Measurements from ENCODE around the gene CSTF1.

The CSTF1 gene

GRCh38 chr20:56392132-56392880 lies at the start of gene CSTF1, which contains the start of gene AURKA:
Gene CSTF1 (plus strand): TSS chr20:56392645. CDS start chr20:56395553, 2,908 bp downstream.
Gene AURKA (minus strand): TSS chr20:56392215. CDS start chr20:56388197, 4,018 bp downstream.
- Mint-ChIP-seq H3K36me3 (ENCODE audit: low read depth) (peaks cover 56% of the 10 kb centered on the region), H3K9me3 (no peaks in the 10 kb centered on the region), H3K27ac (no peak within 1 kb of the TSS), H3K27me3 (no peaks in the 10 kb centered on the region), H3K4me3 (no peak within 1 kb of the TSS), H3K4me1 (ENCODE audit: low read depth) (peaks cover 34% of the 10 kb centered on the region)
- peak; percentile 99 for DNase-seq

GRCh38 chr20:56342783-56343182 lies 49.7 kb upstream of the CSTF1 start:
- no peak for DNase-seq
- H3K27ac Mint-ChIP-seq: no peak overlapping the region
- no peaks in the 10 kb centered on the region for H3K9me3 Mint-ChIP-seq
- H3K36me3 Mint-ChIP-seq (ENCODE audit: low read depth): no peaks in the 10 kb centered on the region
- no peak overlapping the region for H3K4me3 Mint-ChIP-seq
- H3K27me3 Mint-ChIP-seq: peaks cover 88% of the 10 kb centered on the region
- H3K4me1 Mint-ChIP-seq (ENCODE audit: low read depth): peaks cover 9% of the 10 kb centered on the region

- Mint-ChIP-seq H3K36me3 (ENCODE audit: low read depth) (no peaks in the 10 kb centered on the region), H3K4me1 (ENCODE audit: low read depth) (peaks cover 9% of the 10 kb centered on the region), H3K9me3 (no peaks in the 10 kb centered on the region), H3K27me3 (peaks cover 84% of the 10 kb centered on the region), H3K4me3 (no peak overlapping the region), H3K27ac (no peak overlapping the region)
- DNase-seq: peak; percentile 63
Observed at GRCh38 chr20:56343861-56344381, 48.5 kb upstream of the CSTF1 start.

- Mint-ChIP-seq H3K27ac (no peak overlapping the region), H3K36me3 (ENCODE audit: low read depth) (no peaks in the 10 kb centered on the region), H3K4me3 (no peak overlapping the region), H3K4me1 (ENCODE audit: low read depth) (peaks cover 9% of the 10 kb centered on the region), H3K9me3 (no peaks in the 10 kb centered on the region), H3K27me3 (peaks cover 70% of the 10 kb centered on the region)
- no peak for DNase-seq
Observed at GRCh38 chr20:56345911-56346310, 46.5 kb upstream of the CSTF1 start.

GRCh38 chr20:56347628-56348304 lies 44.7 kb upstream of the CSTF1 start:
- no peak for DNase-seq
- Mint-ChIP-seq H3K36me3 (ENCODE audit: low read depth) (no peaks in the 10 kb centered on the region), H3K27ac (no peak overlapping the region), H3K9me3 (no peaks in the 10 kb centered on the region), H3K4me3 (no peak overlapping the region), H3K27me3 (peaks cover 56% of the 10 kb centered on the region), H3K4me1 (ENCODE audit: low read depth) (peaks cover 9% of the 10 kb centered on the region)

GRCh38 chr20:56348305-56348693 lies 44.1 kb upstream of the CSTF1 start:
- peaks cover 50% of the 10 kb centered on the region for H3K27me3 Mint-ChIP-seq
- DNase-seq: no peak
- H3K4me1 Mint-ChIP-seq (ENCODE audit: low read depth): peaks cover 7% of the 10 kb centered on the region
- H3K36me3 Mint-ChIP-seq (ENCODE audit: low read depth): no peaks in the 10 kb centered on the region
- H3K27ac Mint-ChIP-seq: no peak overlapping the region
- H3K9me3 Mint-ChIP-seq: no peaks in the 10 kb centered on the region
- H3K4me3 Mint-ChIP-seq: no peak overlapping the region

GRCh38 chr20:56348746-56349145 lies 43.7 kb upstream of the CSTF1 start:
- H3K36me3 Mint-ChIP-seq (ENCODE audit: low read depth): no peaks in the 10 kb centered on the region
- peaks cover 46% of the 10 kb centered on the region for H3K27me3 Mint-ChIP-seq
- H3K27ac Mint-ChIP-seq: no peak overlapping the region
- no peaks in the 10 kb centered on the region for H3K9me3 Mint-ChIP-seq
- no peak for DNase-seq
- H3K4me1 Mint-ChIP-seq (ENCODE audit: low read depth): peaks cover 4% of the 10 kb centered on the region
- H3K4me3 Mint-ChIP-seq: no peak overlapping the region

- no peak overlapping the region for H3K27ac Mint-ChIP-seq
- H3K9me3 Mint-ChIP-seq: no peaks in the 10 kb centered on the region
- no peak overlapping the region for H3K4me3 Mint-ChIP-seq
- H3K36me3 Mint-ChIP-seq (ENCODE audit: low read depth): no peaks in the 10 kb centered on the region
- no peak for DNase-seq
- H3K27me3 Mint-ChIP-seq: peaks cover 26% of the 10 kb centered on the region
- H3K4me1 Mint-ChIP-seq (ENCODE audit: low read depth): no peaks in the 10 kb centered on the region
Observed at GRCh38 chr20:56350842-56351241, 41.6 kb upstream of the CSTF1 start.

- peaks cover 16% of the 10 kb centered on the region for H3K27me3 Mint-ChIP-seq
- no peaks in the 10 kb centered on the region for H3K36me3 Mint-ChIP-seq (ENCODE audit: low read depth)
- no peaks in the 10 kb centered on the region for H3K9me3 Mint-ChIP-seq
- H3K27ac Mint-ChIP-seq: no peak overlapping the region
- DNase-seq: no peak
- no peak overlapping the region for H3K4me3 Mint-ChIP-seq
- H3K4me1 Mint-ChIP-seq (ENCODE audit: low read depth): no peaks in the 10 kb centered on the region
Observed at GRCh38 chr20:56352345-56353055, 39.9 kb upstream of the CSTF1 start.

- Mint-ChIP-seq H3K9me3 (no peaks in the 10 kb centered on the region), H3K27ac (no peak overlapping the region), H3K4me3 (no peak overlapping the region), H3K4me1 (ENCODE audit: low read depth) (peaks cover 3% of the 10 kb centered on the region), H3K27me3 (peaks cover 9% of the 10 kb centered on the region), H3K36me3 (ENCODE audit: low read depth) (no peaks in the 10 kb centered on the region)
- no peak for DNase-seq
Observed at GRCh38 chr20:56353356-56353755, 39.1 kb upstream of the CSTF1 start.

- no peaks in the 10 kb centered on the region for H3K9me3 Mint-ChIP-seq
- no peak overlapping the region for H3K27ac Mint-ChIP-seq
- no peaks in the 10 kb centered on the region for H3K36me3 Mint-ChIP-seq (ENCODE audit: low read depth)
- H3K4me1 Mint-ChIP-seq (ENCODE audit: low read depth): peaks cover 21% of the 10 kb centered on the region
- H3K4me3 Mint-ChIP-seq: peak overlapping the region; percentile 69
- no peaks in the 10 kb centered on the region for H3K27me3 Mint-ChIP-seq
- no peak for DNase-seq
Observed at GRCh38 chr20:56358070-56358469, 34.4 kb upstream of the CSTF1 start.

- Mint-ChIP-seq H3K27me3 (no peaks in the 10 kb centered on the region), H3K36me3 (ENCODE audit: low read depth) (no peaks in the 10 kb centered on the region), H3K4me3 (peak within 1 kb of the TSS; percentile 85), H3K27ac (peak within 1 kb of the TSS; percentile 69), H3K4me1 (ENCODE audit: low read depth) (peaks cover 21% of the 10 kb centered on the region), H3K9me3 (no peaks in the 10 kb centered on the region)
- peak; percentile 87 for DNase-seq
Observed at GRCh38 chr20:56358600-56359211, 33.7 kb upstream of the CSTF1 start, which contains the start of gene FAM210B. Gene FAM210B (plus strand): TSS chr20:56358974. CDS start chr20:56359006, 32 bp downstream.

GRCh38 chr20:56359212-56360132 lies 33.0 kb upstream of the CSTF1 start:
- Mint-ChIP-seq H3K36me3 (ENCODE audit: low read depth) (no peaks in the 10 kb centered on the region), H3K4me3 (peak overlapping the region; percentile 85)

More at GRCh38 chr20:56359212-56360132, 33.0 kb upstream of the CSTF1 start:
- Mint-ChIP-seq H3K9me3 (no peaks in the 10 kb centered on the region), H3K27ac (peak overlapping the region; percentile 69), H3K27me3 (no peaks in the 10 kb centered on the region), H3K4me1 (ENCODE audit: low read depth) (peaks cover 21% of the 10 kb centered on the region)
- DNase-seq: peak; percentile 56
